Sigmoid colon (tissue), 4 donors: ENCODE results near the gene EPG5.

Experiments
- EP300 ChIP-seq, 4 donors: sonication (generic); formaldehyde crosslinking; IDR thresholded peaks; one replicate each; pipeline ENCODE4 v1.6.1; 2017; ENCODE audit warnings: antibody characterized with exemption in 4 of 4
- POLR2A ChIP-seq, 2 donors: fragments of 450-650 bp; IDR thresholded peaks; one replicate each; pipeline ENCODE4 v1.6.1; 2016; ENCODE audit warnings: antibody characterized with exemption in 2 of 2, mild to moderate bottlenecking in 2 of 2, moderate library complexity in 2 of 2
- POLR2AphosphoS5 ChIP-seq, 4 donors: sonication (generic); formaldehyde crosslinking; IDR thresholded peaks; one replicate each; pipeline ENCODE4 v1.6.1; 2017; ENCODE audit warnings: antibody characterized with exemption in 4 of 4
- TF ChIP-seq, protein P1 (sequence below), 4 experiments: fragments of 450-650 bp in 3 of 4; fragments of 200-600 bp in 1 of 4; IDR thresholded peaks; one replicate each; pipeline ENCODE4 v1.5.1; 2016 to 2019; ENCODE audit warnings: antibody characterized with exemption in 4 of 4, mild to moderate bottlenecking in 3 of 4, moderate library complexity in 2 of 4

DNA sequence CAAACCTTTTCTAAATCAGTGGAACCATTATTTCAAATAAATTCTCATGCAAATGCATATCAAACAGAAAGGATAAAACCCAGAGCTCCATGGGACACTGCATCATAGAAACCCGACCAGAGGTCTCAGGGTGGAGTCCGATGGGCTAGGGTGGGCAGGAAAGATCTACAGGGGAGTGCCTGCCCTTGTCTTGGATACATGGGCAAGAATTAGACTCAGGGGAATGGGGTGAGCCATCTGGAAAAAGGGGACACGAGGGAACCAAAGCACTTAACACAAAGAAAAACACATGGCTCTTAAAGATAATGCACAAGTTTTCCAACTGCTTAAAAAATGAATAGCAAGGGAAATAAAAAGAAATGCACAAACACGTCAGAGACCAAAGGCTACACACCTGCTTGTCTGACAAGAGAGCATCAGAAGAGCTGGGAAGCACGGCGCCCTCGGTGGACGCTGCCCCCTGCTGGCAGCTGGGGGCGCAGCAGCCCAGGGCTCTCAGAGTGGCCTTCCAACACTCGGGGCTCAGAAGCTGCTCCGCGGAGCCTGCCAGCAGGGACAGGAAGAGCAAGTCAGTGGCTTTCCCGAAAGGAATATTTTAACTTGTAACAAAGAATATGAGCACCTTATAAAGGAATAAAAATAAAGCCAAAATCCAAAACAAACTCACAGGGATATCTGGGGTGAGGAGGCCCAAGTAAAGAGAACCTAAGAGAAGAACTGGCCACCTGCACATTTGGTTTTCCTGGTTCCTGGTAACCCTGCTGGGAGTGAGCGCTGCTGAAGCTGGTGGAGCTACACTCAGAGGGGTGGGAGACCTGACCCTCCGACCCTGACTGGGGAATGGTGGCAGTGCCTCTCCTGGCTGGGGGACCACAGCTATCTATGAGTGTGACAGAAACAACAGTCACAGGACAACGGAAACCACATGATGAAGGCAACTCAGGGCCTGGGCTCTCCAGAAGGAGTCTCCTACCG lies 87.2 kb downstream of the EPG5 start:
- TF ChIP-seq, protein P1, sequence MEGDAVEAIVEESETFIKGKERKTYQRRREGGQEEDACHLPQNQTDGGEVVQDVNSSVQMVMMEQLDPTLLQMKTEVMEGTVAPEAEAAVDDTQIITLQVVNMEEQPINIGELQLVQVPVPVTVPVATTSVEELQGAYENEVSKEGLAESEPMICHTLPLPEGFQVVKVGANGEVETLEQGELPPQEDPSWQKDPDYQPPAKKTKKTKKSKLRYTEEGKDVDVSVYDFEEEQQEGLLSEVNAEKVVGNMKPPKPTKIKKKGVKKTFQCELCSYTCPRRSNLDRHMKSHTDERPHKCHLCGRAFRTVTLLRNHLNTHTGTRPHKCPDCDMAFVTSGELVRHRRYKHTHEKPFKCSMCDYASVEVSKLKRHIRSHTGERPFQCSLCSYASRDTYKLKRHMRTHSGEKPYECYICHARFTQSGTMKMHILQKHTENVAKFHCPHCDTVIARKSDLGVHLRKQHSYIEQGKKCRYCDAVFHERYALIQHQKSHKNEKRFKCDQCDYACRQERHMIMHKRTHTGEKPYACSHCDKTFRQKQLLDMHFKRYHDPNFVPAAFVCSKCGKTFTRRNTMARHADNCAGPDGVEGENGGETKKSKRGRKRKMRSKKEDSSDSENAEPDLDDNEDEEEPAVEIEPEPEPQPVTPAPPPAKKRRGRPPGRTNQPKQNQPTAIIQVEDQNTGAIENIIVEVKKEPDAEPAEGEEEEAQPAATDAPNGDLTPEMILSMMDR (IDR thresholded peaks at IDR 0.05): peak; percentile 74 to 99 (median 86)
- TF ChIP-seq POLR2A (IDR thresholded peaks at IDR 0.05) (no peak), EP300 (IDR thresholded peaks at IDR 0.05) (no peak), POLR2AphosphoS5 (IDR thresholded peaks at IDR 0.05) (no peak)
